HUES48 (cell line): ENCODE results near the gene TMEM170B.

Experiments
- H3K27ac ChIP-seq: one replicate; pipeline ENCODE4 v1.7.0; 2013; ENCODE audit warnings: low read depth, low read length, inconsistent platforms
- H3K27me3 ChIP-seq: 2 replicates; pipeline ENCODE4 v1.6.1; 2013; ENCODE audit warnings: mild to moderate bottlenecking, low read length; ENCODE audit not compliant: control insufficient read depth, insufficient read depth
- H3K36me3 ChIP-seq: 2 replicates; pipeline ENCODE4 v1.6.1; 2013; ENCODE audit warnings: low read length; ENCODE audit not compliant: control insufficient read depth, insufficient read depth
- H3K4me1 ChIP-seq: 2 replicates; pipeline ENCODE4 v1.6.1; 2013; ENCODE audit warnings: mild to moderate bottlenecking, low read length; ENCODE audit not compliant: control insufficient read depth, insufficient read depth
- H3K4me3 ChIP-seq: 2 replicates; pipeline ENCODE4 v1.5.1; 2013; ENCODE audit warnings: mild to moderate bottlenecking, low read depth, low read length
- H3K9ac ChIP-seq: 2 replicates; pipeline ENCODE4 v1.6.1; 2013; ENCODE audit warnings: mild to moderate bottlenecking, low read depth, low read length, moderate library complexity
- H3K9me3 ChIP-seq: 2 replicates; pipeline ENCODE4 v1.6.1; 2013; ENCODE audit warnings: low read length; ENCODE audit not compliant: control insufficient read depth, insufficient read depth

Gene TMEM170B

GRCh38 chr6:11537229-11538051 lies at the start of gene TMEM170B:
TSS of gene TMEM170B (plus strand) at chr6:11537749. CDS start at chr6:11538278, 529 bp downstream.
- Histone ChIP-seq H3K27me3 (peaks cover 47% of the 10 kb centered on the region), H3K4me3 (peak within 1 kb of the TSS; percentile 79), H3K9me3 (no peaks in the 10 kb centered on the region), H3K4me1 (peaks cover 15% of the 10 kb centered on the region; the same call in 1 of the 2 replicates), H3K9ac (no peak within 1 kb of the TSS; the same call in 1 of the 2 replicates), H3K27ac (peak within 1 kb of the TSS; percentile 75), H3K36me3 (no peaks in the 10 kb centered on the region)

- Histone ChIP-seq H3K27me3 (no peaks in the 10 kb centered on the region), H3K36me3 (no peaks in the 10 kb centered on the region), H3K9me3 (no peaks in the 10 kb centered on the region), H3K27ac (no peak overlapping the region), H3K4me1 (peaks cover 7% of the 10 kb centered on the region), H3K4me3 (no peak overlapping the region), H3K9ac (no peak overlapping the region)
These were observed 46.6 kb upstream of the TMEM170B start for GRCh38 chr6:11490996-11491395.

- H3K4me1 ChIP-seq: peaks cover 7% of the 10 kb centered on the region
- H3K27me3 ChIP-seq: no peaks in the 10 kb centered on the region
- H3K9me3 ChIP-seq: no peaks in the 10 kb centered on the region
- no peak overlapping the region for H3K9ac ChIP-seq
- H3K27ac ChIP-seq: no peak overlapping the region
- no peak overlapping the region for H3K4me3 ChIP-seq
- no peaks in the 10 kb centered on the region for H3K36me3 ChIP-seq
These were observed 45.7 kb upstream of the TMEM170B start for GRCh38 chr6:11491596-11492463.

- H3K36me3 ChIP-seq: no peaks in the 10 kb centered on the region
- no peaks in the 10 kb centered on the region for H3K27me3 ChIP-seq
- no peak overlapping the region for H3K9ac ChIP-seq
- H3K4me1 ChIP-seq: peaks cover 7% of the 10 kb centered on the region
- no peak overlapping the region for H3K27ac ChIP-seq
- H3K9me3 ChIP-seq: no peaks in the 10 kb centered on the region
- no peak overlapping the region for H3K4me3 ChIP-seq
These were observed 44.9 kb upstream of the TMEM170B start for GRCh38 chr6:11492464-11493290.

- Histone ChIP-seq H3K9ac (no peak overlapping the region), H3K4me3 (no peak overlapping the region), H3K9me3 (no peaks in the 10 kb centered on the region), H3K4me1 (peaks cover 7% of the 10 kb centered on the region), H3K36me3 (no peaks in the 10 kb centered on the region), H3K27me3 (no peaks in the 10 kb centered on the region), H3K27ac (no peak overlapping the region)
These were observed 43.6 kb upstream of the TMEM170B start for GRCh38 chr6:11493974-11494373.

GRCh38 chr6:11494786-11495564 lies 42.6 kb upstream of the TMEM170B start:
- H3K4me3 ChIP-seq: no peak overlapping the region
- peaks cover 7% of the 10 kb centered on the region for H3K4me1 ChIP-seq
- no peaks in the 10 kb centered on the region for H3K36me3 ChIP-seq
- no peaks in the 10 kb centered on the region for H3K9me3 ChIP-seq
- no peak overlapping the region for H3K27ac ChIP-seq
- no peaks in the 10 kb centered on the region for H3K27me3 ChIP-seq
- H3K9ac ChIP-seq: no peak overlapping the region

- no peaks in the 10 kb centered on the region for H3K36me3 ChIP-seq
- H3K27ac ChIP-seq: no peak overlapping the region
These were observed 41.9 kb upstream of the TMEM170B start for GRCh38 chr6:11495565-11496145.

GRCh38 chr6:11496152-11497060 lies 41.1 kb upstream of the TMEM170B start:
- H3K9me3 ChIP-seq: no peaks in the 10 kb centered on the region; the same call in 1 of the 2 replicates
- peaks cover 7% of the 10 kb centered on the region for H3K4me1 ChIP-seq
- H3K9ac ChIP-seq: no peak overlapping the region
- no peak overlapping the region for H3K4me3 ChIP-seq
- no peak overlapping the region for H3K27ac ChIP-seq
- H3K36me3 ChIP-seq: no peaks in the 10 kb centered on the region
- H3K27me3 ChIP-seq: no peaks in the 10 kb centered on the region

More at GRCh38 chr6:11495565-11496145, 41.9 kb upstream of the TMEM170B start:
- Histone ChIP-seq H3K4me3 (no peak overlapping the region), H3K27me3 (no peaks in the 10 kb centered on the region), H3K4me1 (peaks cover 7% of the 10 kb centered on the region), H3K9ac (no peak overlapping the region), H3K9me3 (no peaks in the 10 kb centered on the region)

GRCh38 chr6:11497107-11497506 lies 40.4 kb upstream of the TMEM170B start:
- Histone ChIP-seq H3K36me3 (no peaks in the 10 kb centered on the region), H3K4me1 (peaks cover 7% of the 10 kb centered on the region), H3K27me3 (no peaks in the 10 kb centered on the region), H3K9ac (no peak overlapping the region), H3K9me3 (no peaks in the 10 kb centered on the region; the same call in 1 of the 2 replicates), H3K27ac (no peak overlapping the region), H3K4me3 (no peak overlapping the region)
